IPS DF 4.7 (cell line): Measurements from ENCODE around the gene RNU4-1.
"Not testable (repeated sequence)": the region's sequence is repeated elsewhere in the genome, so short reads cannot be mapped to it uniquely, and the experiment has no call there.

Experiments used
- DNase-seq: peaks from one replicate; pipeline ENCODE4 v3.0.0-alpha.2; 2013; ENCODE audit warnings: low spot score; ENCODE audit errors: extremely low read depth

Gene RNU4-1

DNA sequence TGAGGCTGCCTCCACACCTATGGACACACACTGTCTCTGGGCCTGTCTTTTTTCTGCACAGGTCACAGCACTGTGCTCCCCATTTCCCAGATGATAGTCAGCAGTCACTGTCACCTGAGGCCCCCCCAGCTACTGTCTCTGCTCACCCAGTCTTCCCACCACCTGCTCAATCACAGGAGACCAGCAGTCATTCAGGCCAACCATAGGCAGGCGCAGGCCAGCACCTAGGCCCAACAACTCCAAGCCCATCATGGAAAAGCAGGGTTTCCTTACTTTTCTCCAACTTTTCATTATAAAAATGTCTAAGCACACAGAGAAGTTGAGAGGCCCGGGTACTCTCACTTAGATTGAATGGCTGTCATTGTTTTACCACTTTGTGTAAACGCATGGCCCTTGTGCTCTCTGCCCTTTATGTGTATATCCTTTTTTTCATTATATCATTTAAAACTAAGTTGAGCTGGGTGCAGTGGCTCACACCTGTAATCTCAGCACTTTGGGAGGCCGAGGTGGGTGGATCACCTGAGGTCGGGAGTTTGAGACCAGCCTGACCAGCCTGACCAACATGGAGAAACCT lies 34.6 kb downstream of the RNU4-1 start:
- no peak for DNase-seq

DNA sequence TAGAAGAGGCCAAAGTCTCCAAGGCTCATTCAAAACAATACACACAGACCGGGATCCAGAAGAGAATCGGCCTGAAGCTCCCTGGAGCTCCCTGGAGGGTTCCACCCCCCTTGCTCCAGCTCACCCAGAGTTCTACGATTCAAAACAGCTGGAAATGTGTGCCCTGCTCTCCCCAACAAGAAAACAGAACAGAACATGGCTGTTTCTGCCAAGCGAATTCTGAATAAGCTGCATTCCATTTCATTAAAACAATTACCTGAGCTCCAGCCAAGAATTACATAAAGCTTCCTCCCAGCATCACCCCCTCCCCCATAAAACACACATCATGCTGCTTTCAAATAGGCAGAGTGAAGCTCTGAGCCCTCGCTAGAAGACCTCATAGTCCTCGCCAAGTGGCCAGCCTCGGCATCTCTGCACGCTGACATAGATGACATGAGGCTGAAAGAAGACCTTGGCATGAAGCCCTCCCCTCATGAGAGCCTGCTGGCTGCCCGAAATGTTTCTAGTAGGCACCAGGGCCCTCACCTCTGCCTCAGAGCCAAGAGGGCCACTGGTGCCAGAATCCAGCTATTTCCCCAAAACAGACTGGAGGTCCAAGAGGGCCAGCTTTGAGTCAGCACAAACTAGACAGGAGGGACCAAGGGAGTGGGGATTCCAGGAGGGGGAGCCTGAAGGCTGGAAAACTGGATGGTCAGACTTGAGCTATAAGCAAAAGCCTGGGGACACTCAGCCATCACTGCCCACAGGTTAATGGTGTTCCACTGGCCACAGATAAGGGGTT lies 35.8 kb downstream of the RNU4-1 start:
- no peak for DNase-seq

DNA sequence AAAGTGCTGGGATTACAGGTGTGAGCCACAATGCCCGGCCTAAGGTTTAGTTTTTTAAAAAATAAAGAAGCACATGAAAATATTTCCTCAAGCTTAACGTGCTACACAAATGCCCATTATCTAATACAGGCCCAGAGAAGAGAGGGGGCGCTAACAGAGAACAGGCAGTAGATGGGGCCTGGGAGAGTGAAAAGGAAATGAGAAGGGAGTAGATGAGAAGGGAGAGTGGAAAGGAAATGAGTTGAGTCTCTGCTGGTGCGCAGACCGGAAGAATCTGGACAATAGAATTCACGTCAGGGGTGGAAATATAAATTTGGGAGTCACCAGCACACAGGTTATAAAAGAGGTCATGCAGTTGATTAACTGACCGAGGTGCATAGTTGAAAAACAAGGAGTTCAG lies 38.2 kb downstream of the RNU4-1 start:
- no peak for DNase-seq

DNA sequence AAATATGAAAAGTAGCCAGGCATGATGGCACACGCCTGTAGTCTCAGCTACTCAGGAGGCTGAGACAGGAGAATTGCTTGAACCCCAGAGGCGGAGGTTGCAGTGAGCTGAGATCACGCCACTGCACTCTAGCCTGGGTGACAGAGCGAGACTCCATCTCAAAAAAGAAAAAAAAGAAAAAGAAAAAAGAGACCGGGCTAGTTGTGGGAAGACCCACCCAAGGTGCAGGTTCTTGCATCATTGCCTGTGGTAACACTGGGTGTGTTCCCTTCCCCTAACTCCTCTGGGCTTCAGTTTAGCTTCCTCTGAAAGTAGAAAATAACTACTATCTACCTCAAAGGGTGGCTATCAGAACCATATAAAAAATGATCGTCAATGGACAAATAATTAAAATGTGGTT lies 39.7 kb downstream of the RNU4-1 start:
- DNase-seq = not testable (repeated sequence)

DNA sequence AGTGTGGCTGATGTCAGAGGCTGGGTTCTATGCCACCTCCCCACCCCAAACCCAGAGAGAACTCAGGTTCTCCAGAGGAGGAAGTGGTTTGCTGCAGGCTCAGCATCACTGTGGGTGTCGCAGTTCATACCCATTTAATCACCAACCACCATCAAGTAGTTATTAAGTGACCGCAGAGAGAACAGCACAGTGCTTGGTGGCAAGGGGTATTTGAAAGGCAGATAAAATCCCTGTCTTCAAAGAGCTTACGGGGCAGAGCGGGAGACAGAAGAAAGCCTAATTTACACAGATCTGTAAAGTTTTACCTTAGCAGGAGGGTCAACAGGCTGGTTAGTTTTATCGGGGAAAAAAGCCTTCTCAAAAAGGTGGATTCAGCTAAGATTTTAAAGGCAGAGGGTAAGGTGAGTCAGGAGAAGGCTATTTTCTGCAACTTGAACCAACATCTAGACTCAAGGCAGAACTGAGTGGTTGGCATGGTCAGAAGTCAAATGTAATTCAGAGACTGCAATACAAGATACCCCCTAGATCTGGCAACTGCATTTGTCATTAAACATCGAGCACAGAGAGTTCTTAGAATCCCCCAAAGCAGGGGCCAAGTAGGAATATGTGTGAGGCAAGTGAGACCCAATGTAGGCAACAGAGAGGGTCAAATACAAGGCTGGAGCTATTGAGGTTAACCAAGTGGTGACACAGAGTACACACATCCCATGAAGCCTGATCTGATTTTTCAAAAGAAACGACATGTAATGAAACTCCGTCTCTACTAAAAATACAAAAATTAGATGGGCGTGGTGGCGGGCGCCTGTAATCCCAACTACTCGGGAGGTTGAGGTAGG lies 40.7 kb downstream of the RNU4-1 start:
- no peak for DNase-seq

DNA sequence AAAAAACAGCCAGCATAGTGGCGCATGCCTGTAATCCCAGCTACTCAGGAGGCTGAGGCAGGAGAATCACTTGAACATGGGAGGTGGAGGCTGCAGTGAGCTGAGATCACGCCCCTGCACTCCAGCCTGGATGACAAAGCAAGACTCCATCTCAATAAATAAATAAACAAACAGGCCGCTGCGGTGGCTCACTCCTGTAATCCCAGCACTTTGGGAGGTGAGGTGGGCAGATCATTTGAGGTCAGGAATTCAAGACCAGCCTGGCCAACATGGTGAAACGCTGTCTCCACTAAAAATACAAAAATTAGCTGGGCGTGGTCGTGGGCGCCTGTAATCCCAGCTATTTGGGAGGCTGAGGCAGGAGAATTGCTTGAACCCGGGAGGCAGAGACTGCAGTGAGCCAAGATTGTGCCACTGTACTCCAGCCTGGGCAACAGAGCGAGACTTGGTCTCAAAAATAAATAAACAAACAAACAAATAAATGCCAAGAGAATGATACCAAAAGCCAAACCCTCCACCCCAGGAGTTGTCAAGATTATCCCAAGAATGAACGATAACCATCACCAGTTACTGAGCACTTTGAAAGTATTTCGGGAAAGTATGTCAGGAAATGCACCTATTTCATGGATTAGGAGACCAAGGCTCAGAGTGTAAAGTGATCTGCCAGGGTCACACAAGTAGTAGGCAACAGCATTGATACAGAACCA lies 41.5 kb downstream of the RNU4-1 start:
- DNase-seq = not testable (repeated sequence)

DNA sequence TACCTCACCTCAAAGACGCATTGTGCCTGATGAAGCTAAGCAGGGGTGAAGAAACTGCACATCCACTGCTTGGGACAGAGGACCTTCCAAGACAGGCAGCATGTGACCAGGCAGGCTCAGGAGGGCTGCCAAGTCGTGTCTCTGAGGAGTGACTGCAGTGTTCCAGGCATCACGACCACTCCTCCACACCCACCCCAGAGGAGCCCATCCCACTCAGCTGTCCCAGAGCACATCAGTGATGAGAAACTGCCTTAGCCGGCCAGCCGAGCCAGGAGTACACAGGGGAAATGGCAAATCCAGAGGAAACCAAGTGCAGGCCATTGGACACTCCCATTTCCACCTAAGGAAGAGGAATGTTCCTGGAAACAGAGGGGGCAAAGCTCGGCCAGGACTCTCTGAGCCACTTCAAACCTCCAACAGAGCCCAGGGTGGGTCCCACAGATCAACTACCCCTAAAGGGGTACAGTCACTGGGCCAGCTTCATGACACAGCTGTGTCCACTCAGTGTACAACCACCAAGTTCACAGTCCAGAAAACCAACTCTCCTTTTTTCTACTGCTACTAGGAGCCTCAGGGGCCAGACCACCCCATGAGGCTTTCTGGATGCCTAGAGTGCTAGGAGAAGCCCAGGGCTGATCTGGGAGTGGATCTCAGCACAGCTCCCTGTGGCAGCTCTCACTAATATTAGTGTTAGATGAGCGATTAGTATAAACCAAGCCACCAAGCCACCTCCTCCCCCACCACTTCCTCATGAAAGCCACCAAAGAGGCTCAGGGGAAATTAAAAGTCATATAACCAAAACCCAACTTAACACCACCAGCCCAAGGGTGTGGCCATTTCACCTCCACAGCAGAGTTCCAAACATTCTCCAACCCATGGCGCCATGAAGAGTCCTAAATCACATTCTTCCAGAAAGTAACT lies 42.9 kb downstream of the RNU4-1 start:
- DNase-seq = no peak

DNA sequence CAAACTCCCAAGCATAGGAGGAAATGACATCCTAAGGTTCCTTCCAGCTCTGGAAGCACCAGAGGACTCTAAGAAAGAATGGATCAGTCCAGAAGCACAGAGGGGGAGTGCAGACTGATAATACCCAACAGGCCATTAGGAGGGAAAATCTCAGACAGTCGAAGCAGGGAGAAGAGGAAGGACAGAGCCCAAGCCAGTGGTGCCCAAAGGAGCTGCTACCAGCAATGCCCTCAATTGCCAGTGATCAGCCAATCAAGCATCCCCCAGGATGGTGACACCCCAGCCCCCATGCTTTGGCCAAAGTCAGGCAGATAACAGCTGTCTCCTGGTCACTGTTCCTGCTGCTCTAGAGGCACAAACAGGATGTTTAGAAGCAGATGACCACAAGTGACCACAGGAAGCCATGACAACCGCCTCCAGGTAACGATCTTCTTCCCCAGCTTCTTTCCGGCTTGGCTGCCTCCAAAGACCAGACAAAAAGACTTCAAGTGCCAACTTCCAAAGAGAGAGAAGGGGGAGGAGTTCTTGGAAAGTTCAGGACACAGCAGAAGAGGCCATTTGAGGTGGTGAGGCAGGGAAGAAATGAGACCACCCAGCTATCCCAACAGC lies 43.7 kb downstream of the RNU4-1 start:
- no peak for DNase-seq

DNA sequence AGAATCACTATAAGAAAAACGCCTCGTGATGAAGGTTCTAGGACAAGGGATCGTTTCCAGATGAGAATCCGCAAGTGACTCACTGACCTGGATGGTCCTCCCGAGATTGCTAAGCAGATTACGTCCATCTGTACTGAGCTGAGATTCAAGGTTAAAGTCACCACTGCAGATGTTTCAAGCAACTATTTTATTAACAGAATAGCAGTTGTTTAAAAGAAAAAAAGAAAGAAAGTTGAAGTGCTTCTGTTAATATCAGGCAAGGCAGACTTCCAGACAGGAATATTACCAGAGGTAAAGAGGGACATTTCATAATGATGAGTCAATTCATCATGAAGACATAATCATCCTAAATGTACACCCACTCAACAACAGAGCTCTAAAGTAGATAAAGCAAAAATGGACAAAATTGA lies 45.4 kb downstream of the RNU4-1 start:
- DNase-seq = no peak

DNA sequence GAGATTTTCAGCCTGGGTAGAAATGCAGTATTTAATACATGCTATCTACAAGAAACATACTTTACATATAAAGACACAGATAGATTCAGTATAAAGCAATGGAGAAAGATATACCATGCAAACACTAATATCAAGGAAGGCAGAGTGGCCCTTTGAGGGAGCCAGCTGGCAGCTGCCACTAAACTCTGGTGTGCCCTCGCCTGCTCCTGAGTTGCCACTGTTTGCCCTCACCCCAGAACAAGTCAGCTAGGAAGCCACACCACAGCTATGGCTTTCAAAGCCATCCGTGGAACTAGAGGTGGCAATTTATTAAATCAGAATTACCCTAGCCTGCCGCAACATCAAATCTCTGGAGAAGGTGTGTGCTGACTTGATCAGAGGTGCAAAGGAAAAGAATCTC lies 45.9 kb downstream of the RNU4-1 start:
- no peak for DNase-seq

DNA sequence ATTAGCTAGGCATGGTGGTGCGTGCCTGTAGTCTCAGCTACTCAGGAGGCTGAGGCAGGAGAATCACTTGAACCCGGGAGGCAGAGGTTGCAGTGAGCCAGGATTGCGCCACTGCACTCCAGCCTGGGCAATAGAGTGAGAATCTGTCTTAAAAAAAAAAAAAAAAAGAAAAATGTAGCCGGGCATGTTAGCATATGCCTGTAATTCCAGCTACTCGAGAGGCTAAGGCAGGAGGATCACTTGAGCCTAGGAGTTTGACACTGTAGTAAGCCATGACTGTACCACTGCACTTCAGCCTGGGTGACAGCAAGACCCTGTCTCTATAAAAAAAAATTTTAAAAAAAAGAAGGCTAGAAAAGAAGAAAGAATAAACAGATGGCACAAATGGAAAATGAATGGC lies 46.3 kb downstream of the RNU4-1 start:
- not testable (repeated sequence) for DNase-seq
